ENCODE results near the gene ISM2. TPM values are rescaled to one million over a fixed set of nuclear protein-coding genes. Genes with fewer than 3 reads are reported as not detected.

Gene ISM2
- total and polyA plus RNA-seq, 10 of the 15 experiments (the other 5 are each of a cell fraction or from before 2014, with no cell fraction given): 0.03 TPM; not detected in 9

DNA sequence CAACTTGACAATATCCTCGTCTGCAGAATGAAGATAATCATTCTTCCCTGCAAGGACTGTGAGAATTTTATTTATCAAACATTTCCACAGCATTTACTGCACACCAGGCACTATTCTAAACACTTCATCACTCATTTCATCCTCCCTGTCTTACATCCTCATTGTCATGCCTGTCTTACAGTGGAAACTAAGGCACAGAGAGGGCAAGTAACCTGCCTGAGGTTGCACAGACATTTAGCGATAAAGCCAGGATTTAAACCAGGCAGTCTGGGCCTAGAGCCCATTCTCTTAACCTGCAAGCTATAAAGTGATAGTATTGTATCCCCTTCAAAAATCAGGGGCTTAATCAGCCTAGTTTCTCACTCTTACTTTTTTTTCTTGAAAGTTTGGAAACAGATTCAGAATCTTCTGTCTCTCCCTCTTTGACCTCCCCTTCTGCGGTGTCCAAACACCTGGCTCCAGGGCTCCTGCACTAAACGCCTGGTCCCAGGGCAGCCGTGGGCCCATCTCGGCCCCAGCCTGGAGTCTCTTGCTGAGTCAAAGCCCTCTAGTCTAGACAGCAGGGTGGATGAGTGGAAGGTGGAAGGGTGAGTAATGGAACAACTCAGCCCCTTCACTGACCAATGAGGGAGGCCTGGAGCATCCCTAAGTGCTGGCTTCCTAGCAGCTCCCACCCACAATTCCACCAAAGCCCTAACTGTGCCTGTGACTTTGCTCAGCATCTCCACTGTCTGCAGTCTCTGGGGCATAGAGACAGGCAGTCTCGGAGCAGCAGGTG, 12.5 kb downstream of the ISM2 start:
- CTCF ChIA-PET: no interaction called here
- TF ChIP-seq BCLAF1 (IDR thresholded peaks at IDR 0.05) (no peak), TARDBP (IDR thresholded peaks at IDR 0.05; ENCODE audit: borderline replicate concordance) (no peak), SMARCA5 (IDR thresholded peaks at IDR 0.05) (no peak), FOXM1 (IDR thresholded peaks at IDR 0.05; ENCODE audit: low read depth, low read length) (no peak), CBX3 (IDR thresholded peaks at IDR 0.05; ENCODE audit: borderline replicate concordance, low read depth) (no peak), TCF7 (IDR thresholded peaks at IDR 0.05; ENCODE audit: borderline replicate concordance) (no peak), ZSCAN29 (IDR thresholded peaks at IDR 0.05) (no peak), ZNF622 (IDR thresholded peaks at IDR 0.05) (no peak), YY1 (IDR thresholded peaks at IDR 0.05; ENCODE audit: low read depth, low read length) (no peak), RUNX3 (IDR thresholded peaks at IDR 0.05; ENCODE audit: low read length) (no peak)
- TF ChIP-seq, protein P1, sequence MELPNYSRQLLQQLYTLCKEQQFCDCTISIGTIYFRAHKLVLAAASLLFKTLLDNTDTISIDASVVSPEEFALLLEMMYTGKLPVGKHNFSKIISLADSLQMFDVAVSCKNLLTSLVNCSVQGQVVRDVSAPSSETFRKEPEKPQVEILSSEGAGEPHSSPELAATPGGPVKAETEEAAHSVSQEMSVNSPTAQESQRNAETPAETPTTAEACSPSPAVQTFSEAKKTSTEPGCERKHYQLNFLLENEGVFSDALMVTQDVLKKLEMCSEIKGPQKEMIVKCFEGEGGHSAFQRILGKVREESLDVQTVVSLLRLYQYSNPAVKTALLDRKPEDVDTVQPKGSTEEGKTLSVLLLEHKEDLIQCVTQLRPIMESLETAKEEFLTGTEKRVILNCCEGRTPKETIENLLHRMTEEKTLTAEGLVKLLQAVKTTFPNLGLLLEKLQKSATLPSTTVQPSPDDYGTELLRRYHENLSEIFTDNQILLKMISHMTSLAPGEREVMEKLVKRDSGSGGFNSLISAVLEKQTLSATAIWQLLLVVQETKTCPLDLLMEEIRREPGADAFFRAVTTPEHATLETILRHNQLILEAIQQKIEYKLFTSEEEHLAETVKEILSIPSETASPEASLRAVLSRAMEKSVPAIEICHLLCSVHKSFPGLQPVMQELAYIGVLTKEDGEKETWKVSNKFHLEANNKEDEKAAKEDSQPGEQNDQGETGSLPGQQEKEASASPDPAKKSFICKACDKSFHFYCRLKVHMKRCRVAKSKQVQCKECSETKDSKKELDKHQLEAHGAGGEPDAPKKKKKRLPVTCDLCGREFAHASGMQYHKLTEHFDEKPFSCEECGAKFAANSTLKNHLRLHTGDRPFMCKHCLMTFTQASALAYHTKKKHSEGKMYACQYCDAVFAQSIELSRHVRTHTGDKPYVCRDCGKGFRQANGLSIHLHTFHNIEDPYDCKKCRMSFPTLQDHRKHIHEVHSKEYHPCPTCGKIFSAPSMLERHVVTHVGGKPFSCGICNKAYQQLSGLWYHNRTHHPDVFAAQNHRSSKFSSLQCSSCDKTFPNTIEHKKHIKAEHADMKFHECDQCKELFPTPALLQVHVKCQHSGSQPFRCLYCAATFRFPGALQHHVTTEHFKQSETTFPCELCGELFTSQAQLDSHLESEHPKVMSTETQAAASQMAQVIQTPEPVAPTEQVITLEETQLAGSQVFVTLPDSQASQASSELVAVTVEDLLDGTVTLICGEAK (IDR thresholded peaks at IDR 0.05; ENCODE audit: borderline replicate concordance): no peak
- intact Hi-C loops (cut with micrococcal nuclease; ENCODE audit: unreplicated experiment) (no loop called here), in situ Hi-C loops (cut with MboI) (no loop called here)
- H4K20me1 ChIP-seq (ENCODE audit: control insufficient read depth, insufficient read depth): no peaks in the 10 kb centered on the region
- WGBS (ENCODE audit: insufficient coverage, insufficient replicate concordance, low lambda C conversion rate, missing lambda C conversion rate): 45% methylated on average over 7 of the region's 7 CpGs
- no peaks in the 10 kb centered on the region for H3K79me2 ChIP-seq (ENCODE audit: control insufficient read depth, insufficient read depth, low read length)
- no peaks in the 10 kb centered on the region for H3K4me1 ChIP-seq (ENCODE audit: control insufficient read depth, insufficient read depth, low read length)
- H3K36me3 ChIP-seq (ENCODE audit: control insufficient read depth in 2 of 2, insufficient read depth in 2 of 2, low read length in 1 of 2): no peaks in the 10 kb centered on the region
- no peak overlapping the region for H3K4me3 ChIP-seq
- BruUV-seq (replicated peaks): no TSS peak
- H3K4me2 ChIP-seq (ENCODE audit: control insufficient read depth, insufficient read depth): no peak overlapping the region
- H3K9me3 ChIP-seq (replicated peaks; ENCODE audit: control insufficient read depth, insufficient read depth, low read length): no peaks in the 10 kb centered on the region
- POLR2A ChIA-PET: no interaction called here
- no peaks in the 10 kb centered on the region for H3K27me3 ChIP-seq (replicated peaks in 1 of 2; ENCODE audit: control insufficient read depth in 2 of 2, insufficient read depth in 2 of 2, low read length in 1 of 2)
- no peak overlapping the region for H3K9ac ChIP-seq (ENCODE audit: control insufficient read depth, insufficient read depth, low read length)
- ATAC-seq (no peak), DNase-seq (ENCODE audit: low read depth, low spot score) (no peak), FAIRE-seq (no peak)
- SMC1A ChIA-PET (ENCODE audit: uncharacterized antibody, unreplicated experiment): no interaction called here
- no peak overlapping the region for H2AFZ ChIP-seq (ENCODE audit: control insufficient read depth, low read depth, low read length)
- RAD21 ChIA-PET (ENCODE audit: unreplicated experiment): no interaction called here
- H3K27ac ChIP-seq (ENCODE audit: control insufficient read depth, insufficient read depth): no peak overlapping the region
